Testis (tissue), 3 donors: ENCODE data around the gene CRYGN. TPM values are rescaled to one million over a fixed set of nuclear protein-coding genes. Genes with fewer than 3 reads are reported as not detected.

Experiments used
- DNase-seq: peaks from one replicate; pipeline ENCODE4 v3.0.0-alpha.2; 2019
- H3K27ac ChIP-seq, 2 donors: fragments of 200-600 bp; sonication (generic); one replicate each; pipeline ENCODE4 v1.5.1; 2019
- H3K27me3 ChIP-seq: fragments of 200-600 bp; sonication (generic); one replicate; pipeline ENCODE4 v1.5.1; 2019
- H3K36me3 ChIP-seq: fragments of 200-600 bp; sonication (generic); one replicate; pipeline ENCODE4 v1.5.1; 2017; ENCODE audit warnings: low read depth; ENCODE audit errors: missing control alignments
- H3K4me1 ChIP-seq: fragments of 200-600 bp; sonication (generic); one replicate; pipeline ENCODE4 v1.5.1; 2019
- H3K4me3 ChIP-seq, 2 donors: fragments of 200-600 bp; sonication (generic); one replicate each; pipeline ENCODE4 v1.5.1; 2017 to 2019
- H3K9me3 ChIP-seq: fragments of 200-600 bp; sonication (generic); one replicate; pipeline ENCODE4 v1.5.1; 2017
- POLR2A ChIP-seq: fragments of 450-650 bp; IDR thresholded peaks from one replicate; pipeline ENCODE4 v1.6.1; 2017; ENCODE audit warnings: antibody characterized with exemption, mild to moderate bottlenecking, moderate library complexity
- WGBS, 2 donors: methylation state at CpG; one replicate each; pipeline ENCODE4 v1.1.5; 2018; 5-methylcytosine and 5-hydroxymethylcytosine counted together
- intact Hi-C: fragments of 100-400 bp; cut with DNase I; formaldehyde crosslinking; loops from one replicate; pipeline ENCODE4 v1.15.1; 2023; ENCODE audit warnings: low total_unique reads
- polyA plus RNA-seq: library from polyadenylated mRNA; stranded (reverse); fragments of 350-450 nt; fragmentation: Illumina TruSeq; extraction: RNeasy Lipid Tissue Mini Kit (QIAGEN cat#74804); gene quantifications from one replicate; pipeline ENCODE4 v1.2.3, GENCODE V29; 2014; ENCODE audit warnings: low read depth, low replicate concordance; ENCODE audit not compliant: insufficient read depth
- total RNA-seq, 2 donors: library from RNA; depleted of rRNA; stranded (reverse); fragments of >200 nt; gene quantifications; one replicate each; pipeline ENCODE4 v1.2.3, GENCODE V29; 2016
- TF ChIP-seq, protein P1 (sequence below), 3 experiments: fragments of 450-650 bp in 2 of 3; fragments of 200-600 bp in 1 of 3; sonication (generic) in 1 of 3; IDR thresholded peaks; one replicate each; pipeline ENCODE4 v1.5.1; 2016 to 2019; ENCODE audit warnings: antibody characterized with exemption in 3 of 3, mild to moderate bottlenecking in 2 of 3, moderate library complexity in 1 of 3

Gene CRYGN
- total and polyA plus RNA-seq, 3 donors from 2014 or later: 0.44 to 1.7 (median 0.62) TPM

DNA sequence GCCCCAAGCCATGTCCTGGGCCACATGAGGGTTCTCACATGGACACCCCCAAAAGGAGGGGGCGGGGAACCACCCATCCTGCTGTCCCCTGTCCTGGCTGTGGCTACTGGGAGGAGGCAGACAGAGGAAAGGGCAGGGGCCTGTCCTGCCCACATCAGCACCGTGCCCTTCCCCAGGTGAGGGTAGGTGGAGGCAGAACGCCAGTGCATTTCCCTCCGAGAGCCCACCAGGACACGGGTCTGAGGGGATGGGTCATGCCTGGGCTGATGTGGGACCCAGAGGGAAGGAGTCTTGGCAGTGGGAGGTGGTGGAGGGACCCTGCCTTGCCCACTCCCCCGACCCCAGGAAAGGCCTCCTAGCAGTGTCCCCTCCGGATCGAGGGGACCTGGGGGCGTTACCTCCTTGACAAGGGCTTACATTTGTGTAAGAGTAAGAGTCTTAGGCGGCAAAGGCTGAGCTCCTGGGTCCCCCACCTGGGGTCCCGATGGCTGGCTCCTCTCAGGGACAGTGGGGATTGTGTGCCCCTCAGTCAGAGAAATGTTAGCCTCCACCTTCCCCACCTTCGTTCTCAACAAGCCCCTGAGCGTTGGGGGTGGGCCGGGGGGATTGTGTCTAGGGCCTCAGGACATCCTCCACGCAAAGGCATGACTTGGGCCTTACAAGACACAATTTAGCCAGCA lies 6.1 kb downstream of the CRYGN start:
- intact Hi-C loops: no loop called here
- H3K27me3 ChIP-seq: no peaks in the 10 kb centered on the region
- DNase-seq: no peak
- no peaks in the 10 kb centered on the region for H3K9me3 ChIP-seq
- H3K36me3 ChIP-seq: no peaks in the 10 kb centered on the region
- TF ChIP-seq, protein P1, sequence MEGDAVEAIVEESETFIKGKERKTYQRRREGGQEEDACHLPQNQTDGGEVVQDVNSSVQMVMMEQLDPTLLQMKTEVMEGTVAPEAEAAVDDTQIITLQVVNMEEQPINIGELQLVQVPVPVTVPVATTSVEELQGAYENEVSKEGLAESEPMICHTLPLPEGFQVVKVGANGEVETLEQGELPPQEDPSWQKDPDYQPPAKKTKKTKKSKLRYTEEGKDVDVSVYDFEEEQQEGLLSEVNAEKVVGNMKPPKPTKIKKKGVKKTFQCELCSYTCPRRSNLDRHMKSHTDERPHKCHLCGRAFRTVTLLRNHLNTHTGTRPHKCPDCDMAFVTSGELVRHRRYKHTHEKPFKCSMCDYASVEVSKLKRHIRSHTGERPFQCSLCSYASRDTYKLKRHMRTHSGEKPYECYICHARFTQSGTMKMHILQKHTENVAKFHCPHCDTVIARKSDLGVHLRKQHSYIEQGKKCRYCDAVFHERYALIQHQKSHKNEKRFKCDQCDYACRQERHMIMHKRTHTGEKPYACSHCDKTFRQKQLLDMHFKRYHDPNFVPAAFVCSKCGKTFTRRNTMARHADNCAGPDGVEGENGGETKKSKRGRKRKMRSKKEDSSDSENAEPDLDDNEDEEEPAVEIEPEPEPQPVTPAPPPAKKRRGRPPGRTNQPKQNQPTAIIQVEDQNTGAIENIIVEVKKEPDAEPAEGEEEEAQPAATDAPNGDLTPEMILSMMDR (IDR thresholded peaks at IDR 0.05): no peak
- TF ChIP-seq POLR2A: no peak
- H3K4me3 ChIP-seq: no peak overlapping the region
- H3K27ac ChIP-seq: no peak overlapping the region
- 91 to 96% methylated on average over 9 to 15 of the region's 15 CpGs for WGBS, 2 donors
- peaks cover 3% of the 10 kb centered on the region for H3K4me1 ChIP-seq

DNA sequence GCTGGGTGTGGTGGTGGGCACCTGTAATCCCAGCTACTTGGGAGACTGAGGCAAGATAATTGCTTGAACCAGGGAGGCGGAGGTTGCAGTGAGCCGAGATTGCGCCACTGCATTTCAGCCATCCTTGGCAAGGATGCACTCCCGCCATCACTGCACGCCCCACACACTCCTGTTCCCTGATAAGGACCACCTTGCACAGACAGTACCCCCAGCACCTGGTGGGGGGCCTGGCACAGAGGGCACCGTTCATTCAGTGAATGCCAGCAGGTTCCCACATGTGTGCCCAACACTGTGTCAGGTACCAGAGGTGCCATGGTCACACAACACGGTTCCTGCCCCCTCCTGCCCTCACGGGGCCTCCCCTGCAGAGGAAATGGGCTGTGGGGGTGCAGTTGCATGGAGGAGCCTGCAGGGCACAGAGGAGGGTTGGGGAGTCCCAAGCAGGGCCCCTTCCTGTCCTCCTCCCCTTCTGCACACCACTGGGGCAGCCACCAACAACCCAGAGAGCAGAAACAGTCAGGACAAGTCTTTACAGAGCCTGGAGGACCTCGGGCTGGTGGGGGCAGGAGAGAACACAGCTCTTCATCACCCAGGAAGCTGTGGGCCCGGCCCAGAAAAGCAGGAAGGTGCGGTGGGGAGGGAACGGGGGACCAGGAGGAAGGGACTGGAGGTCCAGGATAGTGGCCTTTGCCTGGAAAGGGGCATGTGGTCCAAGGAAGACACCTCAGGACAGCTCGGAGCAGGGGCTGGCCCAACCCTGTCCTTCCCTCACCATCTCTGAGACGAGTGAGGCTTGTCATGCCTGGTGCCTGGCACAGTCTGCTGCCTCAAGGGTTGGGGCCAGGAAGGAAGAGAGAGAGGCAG lies 7.1 kb downstream of the CRYGN start:
- 82 to 83% methylated on average over 6 to 14 of the region's 14 CpGs for WGBS, 2 donors

DNA sequence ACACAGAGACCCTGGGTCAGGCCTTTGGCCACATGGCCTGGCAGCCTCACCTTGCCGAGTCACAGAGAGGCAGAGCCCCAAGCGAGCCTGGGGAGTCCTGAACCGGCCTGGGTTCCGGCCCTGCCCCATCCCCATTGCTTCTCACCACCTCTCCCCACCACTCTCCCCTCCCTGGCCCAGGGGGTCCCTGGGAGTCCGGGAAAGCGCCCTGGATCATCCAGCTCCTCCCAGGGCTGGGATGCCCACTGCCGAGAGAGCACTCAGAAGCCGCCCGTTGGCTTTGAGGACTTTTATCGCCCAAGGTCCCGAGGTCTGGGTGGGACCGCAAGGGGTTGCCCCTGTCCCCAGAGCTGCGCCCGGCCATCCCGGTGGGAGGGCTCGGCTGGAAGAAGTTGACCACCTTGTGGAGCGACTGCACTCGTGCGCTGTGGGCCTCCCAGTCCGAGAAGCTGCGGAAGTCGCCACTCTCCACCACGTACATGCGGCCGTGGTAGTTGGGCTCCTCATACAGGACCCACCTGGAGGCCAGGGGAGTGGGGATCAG lies 8.1 kb downstream of the CRYGN start:
- DNase-seq: no peak
- no peaks in the 10 kb centered on the region for H3K27me3 ChIP-seq
- WGBS, 2 donors: 96 to 100% methylated on average over 1 to 25 of the region's 25 CpGs
- intact Hi-C loops: no loop called here
- H3K4me1 ChIP-seq: peaks cover 21% of the 10 kb centered on the region
- H3K36me3 ChIP-seq: no peaks in the 10 kb centered on the region
- H3K4me3 ChIP-seq: no peak overlapping the region
- H3K27ac ChIP-seq: no peak overlapping the region
- H3K9me3 ChIP-seq: no peaks in the 10 kb centered on the region
- TF ChIP-seq, protein P1 (IDR thresholded peaks at IDR 0.05): no peak
- TF ChIP-seq POLR2A: no peak

More for the DNA sequence above, 7.1 kb downstream of the CRYGN start:
- Histone ChIP-seq H3K9me3 (no peaks in the 10 kb centered on the region), H3K4me3 (no peak overlapping the region), H3K27me3 (no peaks in the 10 kb centered on the region), H3K27ac (no peak overlapping the region), H3K4me1 (peaks cover 11% of the 10 kb centered on the region), H3K36me3 (no peaks in the 10 kb centered on the region)
- no peak for DNase-seq
- intact Hi-C loops: no loop called here
- TF ChIP-seq, protein P1 (IDR thresholded peaks at IDR 0.05): no peak
- TF ChIP-seq POLR2A: no peak

DNA sequence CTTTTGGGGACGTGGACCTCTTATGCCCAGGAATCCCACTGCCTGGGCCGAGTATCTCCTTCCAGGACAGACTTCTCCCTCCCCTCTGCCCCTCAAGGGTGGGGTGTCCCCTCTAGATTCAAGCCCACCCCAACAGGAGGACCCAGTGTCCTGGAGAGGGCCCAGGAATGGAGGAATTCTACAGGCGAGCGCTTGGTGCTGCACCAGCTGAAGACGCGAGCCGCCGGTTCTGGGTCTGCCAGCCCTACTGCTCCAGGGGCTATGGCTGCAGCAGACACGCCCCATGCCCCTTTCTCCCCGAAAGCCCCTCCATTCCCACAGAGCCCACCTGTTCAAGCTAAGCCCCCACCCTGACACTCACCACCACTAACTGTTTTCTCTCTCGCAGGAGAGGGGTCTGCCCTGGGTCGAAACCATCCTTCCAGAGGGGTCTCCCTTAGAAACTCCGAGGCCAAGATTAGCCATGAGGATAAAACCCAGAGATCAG lies 8.6 kb downstream of the CRYGN start:
- no peaks in the 10 kb centered on the region for H3K27me3 ChIP-seq
- 92 to 97% methylated on average over 4 to 13 of the region's 13 CpGs for WGBS, 2 donors
- intact Hi-C loops: no loop called here
- TF ChIP-seq, protein P1 (IDR thresholded peaks at IDR 0.05): no peak
- TF ChIP-seq POLR2A: no peak
- no peak for DNase-seq
- peaks cover 26% of the 10 kb centered on the region for H3K4me1 ChIP-seq
- H3K4me3 ChIP-seq: no peak overlapping the region
- no peaks in the 10 kb centered on the region for H3K9me3 ChIP-seq
- no peak overlapping the region for H3K27ac ChIP-seq
- no peaks in the 10 kb centered on the region for H3K36me3 ChIP-seq
